H1 (cell line): ENCODE measurements around the gene PORCN.

ENCODE experiments used
- BACH1 ChIP-seq: IDR thresholded peaks from 2 replicates; pipeline ENCODE4 v1.6.1; 2012; ENCODE audit warnings: low read length, improper control_type of control experiment
- MAFK ChIP-seq: IDR thresholded peaks from 2 replicates; pipeline ENCODE4 v1.6.1; 2012; ENCODE audit warnings: low read depth, mild to moderate bottlenecking, improper control_type of control experiment, low read length
- SP4 ChIP-seq: IDR thresholded peaks from 2 replicates; pipeline ENCODE4 v1.6.1; 2012; ENCODE audit warnings: low read length, inconsistent platforms
- TAF1 ChIP-seq: IDR thresholded peaks from 2 replicates; pipeline ENCODE4 v1.6.1; 2011; ENCODE audit warnings: mild to moderate bottlenecking, low read depth, low read length
- USF2 ChIP-seq: IDR thresholded peaks from 2 replicates; pipeline ENCODE4 v1.6.1; 2011; ENCODE audit warnings: low read length, improper control_type of control experiment

GRCh38 chrX:48474127-48474526 is 34.7 kb upstream of the PORCN start:
- no peak for TF ChIP-seq MAFK
- TF ChIP-seq BACH1, result no peak
- no peak for TF ChIP-seq TAF1
- no peak for TF ChIP-seq USF2
- no peak for TF ChIP-seq SP4
